Endothelial cell of umbilical vein (primary cell): ENCODE measurements around the gene UTS2. TPM values are rescaled to one million over a fixed set of nuclear protein-coding genes. Genes with fewer than 3 reads are reported as not detected.

Experiments used
- BruUV-seq: library from RNA; stranded (reverse); fragments of 400-500 nt; replicated peaks from 2 replicates; lab custom pipeline; 2021; lab: Mats Ljungman, UMichigan
- CTCF ChIA-PET: fragments of 300-600, 350-600 bp; sonication (Branson Sonifier 250); formaldehyde crosslinking; loops from one replicate; lab custom pipeline; 2021; ENCODE audit warnings: antibody characterized with exemption, inconsistent platforms; lab: Charles Lee
- POLR2A ChIA-PET: fragments of 300-600, 350-600 bp; sonication (Branson Sonifier 250); formaldehyde crosslinking; loops from one replicate; lab custom pipeline; 2021; ENCODE audit warnings: antibody characterized with exemption, inconsistent platforms; lab: Charles Lee
- DNase-seq: peaks from one replicate; pipeline ENCODE4 v3.0.0-alpha.2; 2011; ENCODE audit warnings: low read depth, low spot score
- FAIRE-seq: peaks from 2 replicates; lab custom pipeline; 2011; peaks lifted over from hg19 to GRCh38; lab: Jason Lieb, UNC
- H2AFZ ChIP-seq: 2 replicates; pipeline ENCODE4 v1.6.0; 2012; ENCODE audit warnings: low read depth, low read length, control low read depth, inconsistent platforms
- H3K27ac ChIP-seq: 2 replicates; pipeline ENCODE4 v1.5.1; 2011; ENCODE audit warnings: low read depth, mild to moderate bottlenecking, control low read depth, low read length, moderate library complexity; ENCODE audit not compliant: insufficient read depth
- H3K27me3 ChIP-seq, 2 experiments: 2 replicates each; pipeline versions ENCODE4 v1.6.0 to v1.6.1; 2011; ENCODE audit warnings: low read length in 2 of 2, mixed read lengths in 1 of 2; ENCODE audit not compliant: control insufficient read depth in 2 of 2, insufficient read depth in 2 of 2
- H3K36me3 ChIP-seq, 2 experiments: 2 replicates in 1 of 2; 3 replicates in 1 of 2; pipeline ENCODE4 v1.5.1; 2011; ENCODE audit warnings: low read length in 2 of 2, mild to moderate bottlenecking in 1 of 2, moderate library complexity in 1 of 2; ENCODE audit not compliant: control insufficient read depth in 2 of 2, insufficient read depth in 2 of 2; ENCODE audit errors: extremely low read depth in 1 of 2
- H3K4me1 ChIP-seq: 3 replicates; pipeline ENCODE4 v1.5.1; 2011; ENCODE audit warnings: mild to moderate bottlenecking, low read length; ENCODE audit not compliant: control insufficient read depth, insufficient read depth; ENCODE audit errors: extremely low read depth
- H3K4me2 ChIP-seq: 2 replicates; pipeline ENCODE4 v1.6.1; 2011; ENCODE audit warnings: low read length, control low read depth, mixed read lengths; ENCODE audit not compliant: insufficient read depth
- H3K4me3 ChIP-seq, 3 experiments: fragments of 200-600 bp in 1 of 3; sonication (generic), shearing (Covaris generic) in 1 of 3; replicated peaks in 1 of 3; 2 replicates each; pipeline ENCODE4 v1.5.1; 2011 to 2016; ENCODE audit warnings: control low read depth in 3 of 3, low read length in 3 of 3, mild to moderate bottlenecking in 2 of 3, inconsistent platforms in 1 of 3, low read depth in 1 of 3, moderate library complexity in 1 of 3; ENCODE audit not compliant: insufficient read depth in 1 of 3
- H3K79me2 ChIP-seq: 2 replicates; pipeline ENCODE4 v1.6.0; 2012; ENCODE audit warnings: low read length, inconsistent platforms; ENCODE audit not compliant: control insufficient read depth, insufficient read depth
- H3K9ac ChIP-seq: replicated peaks from 2 replicates; pipeline ENCODE3; 2011; ENCODE audit warnings: low read length, control low read depth; ENCODE audit not compliant: insufficient read depth; ENCODE audit errors: extremely low read depth
- H3K9me1 ChIP-seq: replicated peaks from 3 replicates; pipeline ENCODE4 v1.6.0; 2011; ENCODE audit warnings: mild to moderate bottlenecking, low read length; ENCODE audit not compliant: control insufficient read depth, insufficient read depth; ENCODE audit errors: extremely low read depth
- H3K9me3 ChIP-seq: replicated peaks from 2 replicates; pipeline ENCODE4 v1.5.1; 2012; ENCODE audit warnings: low read length, inconsistent platforms; ENCODE audit not compliant: control insufficient read depth, insufficient read depth
- H4K20me1 ChIP-seq: replicated peaks from 2 replicates; pipeline ENCODE3; 2011; ENCODE audit warnings: mild to moderate bottlenecking, low read length; ENCODE audit not compliant: control insufficient read depth, insufficient read depth; ENCODE audit errors: extremely low read depth
- CTCF ChIP-seq, 2 donors: IDR thresholded peaks; 1 replicate in 1 of 2; 2 replicates in 1 of 2; pipeline ENCODE4 v1.5.1; 2011; ENCODE audit warnings: low read length in 2 of 2, mild to moderate bottlenecking in 2 of 2, moderate library complexity in 2 of 2, control low read depth in 1 of 2, inconsistent platforms in 1 of 2, low read depth in 1 of 2; ENCODE audit not compliant: insufficient read depth in 1 of 2; ENCODE audit errors: extremely low read depth in 1 of 2
- EZH2 ChIP-seq: IDR thresholded peaks from 2 replicates; pipeline ENCODE4 v1.6.1; 2012; ENCODE audit warnings: borderline replicate concordance, low read depth, mild to moderate bottlenecking, moderate library complexity, low read length, inconsistent platforms; ENCODE audit not compliant: severe bottlenecking
- MYC ChIP-seq: IDR thresholded peaks from one replicate; pipeline ENCODE4 v1.6.1; 2011; ENCODE audit warnings: mild to moderate bottlenecking, low read depth, low read length
- dilution Hi-C: fragments of 300-500 bp; cut with MboI; formaldehyde crosslinking; loops from one replicate; pipeline ENCODE4 v1.15.0; 2019; ENCODE audit warnings: low sequenced_read_pairs; ENCODE audit not compliant: extremely low pct_ligation_motif_present
- intact Hi-C: fragments of 100-400 bp; cut with micrococcal nuclease; formaldehyde crosslinking; loops from one replicate; pipeline ENCODE4 v1.10.0; 2022
- polyA plus RNA-seq, 4 experiments: library from polyadenylated mRNA; depleted of rRNA in 3 of 4; stranded (reverse) in 3 of 4; unstranded in 1 of 4; fragments of >200 nt; gene quantifications; 2 replicates each; pipeline versions ENCODE4 v1.2.1 to v1.2.3, GENCODE V29; 2011 to 2012; ENCODE audit warnings: missing spikeins in 1 of 4
- total RNA-seq: library from RNA; stranded (reverse); gene quantifications from 2 replicates; pipeline ENCODE4 v1.2.3, GENCODE V29; 2021
- TF ChIP-seq, protein P1 (sequence below): IDR thresholded peaks from 2 replicates; pipeline ENCODE4 v1.6.1; 2011; ENCODE audit not compliant: insufficient read depth, insufficient read length

Gene UTS2
- total and polyA plus RNA-seq, 2 donors (not counting 3 experiments of a cell fraction or from before 2014, with no cell fraction given): not detected

DNA sequence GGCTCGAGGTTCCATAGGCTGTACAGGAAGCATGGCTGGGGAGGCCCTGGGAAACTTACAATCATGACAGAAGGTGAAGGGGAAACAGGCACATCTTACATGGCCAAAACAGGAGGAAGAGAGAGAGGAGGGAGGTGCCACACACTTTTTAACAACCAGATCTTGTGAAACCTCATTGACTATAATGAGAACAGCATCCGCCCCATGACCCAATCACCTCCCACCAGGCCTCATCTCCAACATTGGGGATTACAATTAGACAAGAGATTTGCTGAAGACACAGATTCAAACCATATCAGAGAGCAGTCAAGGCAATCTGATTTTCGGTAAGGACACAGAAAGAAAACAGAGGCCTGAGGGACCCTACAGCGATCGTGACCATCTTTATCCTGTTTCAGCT, 46.1 kb upstream of the UTS2 start:
- POLR2A ChIA-PET: no interaction called here
- H3K9me1 ChIP-seq: no peaks in the 10 kb centered on the region
- no peak overlapping the region for H3K27ac ChIP-seq
- CTCF ChIA-PET: interaction anchor here (1.5 to 7.5 kb wide), 3 partner anchors 92 to 230 kb away, joined by 5 to 100 read pairs (median 69); no protein-coding TSS in a partner anchor
- intact Hi-C loops: no loop called here
- H3K79me2 ChIP-seq: no peaks in the 10 kb centered on the region
- H3K9ac ChIP-seq: no peak overlapping the region
- no peaks in the 10 kb centered on the region for H4K20me1 ChIP-seq
- peaks cover 3 to 4% of the 10 kb centered on the region in 2 experiments for H3K27me3 ChIP-seq
- no TSS peak for BruUV-seq
- H3K4me3 ChIP-seq: no peak overlapping the region
- DNase-seq (no peak), FAIRE-seq (no peak)
- H3K36me3 ChIP-seq: no peaks in the 10 kb centered on the region
- H2AFZ ChIP-seq: no peak overlapping the region
- H3K4me1 ChIP-seq: no peaks in the 10 kb centered on the region
- TF ChIP-seq MYC: no peak
- TF ChIP-seq, protein P1, sequence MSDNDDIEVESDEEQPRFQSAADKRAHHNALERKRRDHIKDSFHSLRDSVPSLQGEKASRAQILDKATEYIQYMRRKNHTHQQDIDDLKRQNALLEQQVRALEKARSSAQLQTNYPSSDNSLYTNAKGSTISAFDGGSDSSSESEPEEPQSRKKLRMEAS: no peak
- no peak for TF ChIP-seq EZH2
- no peaks in the 10 kb centered on the region for H3K9me3 ChIP-seq
- dilution Hi-C loops: no loop called here
- no peak overlapping the region for H3K4me2 ChIP-seq

DNA sequence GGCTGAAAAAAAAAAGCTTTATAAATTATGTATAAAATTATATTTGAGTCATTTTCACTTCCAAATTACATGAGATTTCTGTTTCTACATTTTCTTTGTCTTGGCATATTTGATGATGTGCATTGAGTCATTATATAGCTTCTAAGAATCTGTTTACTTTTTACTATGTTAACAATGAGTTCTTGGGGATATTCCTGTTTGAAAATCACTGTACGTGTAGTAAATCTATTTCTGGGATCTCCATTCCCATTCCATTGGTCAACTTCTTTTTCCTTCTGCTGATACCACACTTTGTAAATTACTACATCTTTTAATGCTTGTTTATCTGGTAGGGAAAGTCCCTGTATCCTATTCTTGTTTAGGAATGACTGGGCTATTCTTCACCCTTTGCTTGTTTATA, 44.1 kb upstream of the UTS2 start:
- Histone ChIP-seq H3K36me3 (no peaks in the 10 kb centered on the region), H4K20me1 (no peaks in the 10 kb centered on the region), H3K27me3 (peaks cover under 1 to 4% of the 10 kb centered on the region in 2 experiments), H3K4me3 (no peak overlapping the region), H3K9me1 (no peaks in the 10 kb centered on the region), H3K9ac (no peak overlapping the region), H3K4me1 (no peaks in the 10 kb centered on the region), H3K79me2 (no peaks in the 10 kb centered on the region), H2AFZ (no peak overlapping the region), H3K9me3 (no peaks in the 10 kb centered on the region), H3K27ac (no peak overlapping the region), H3K4me2 (no peak overlapping the region)
- TF ChIP-seq EZH2 (no peak), CTCF (IDR thresholded peaks at IDR 0.05; ENCODE audit: extremely low read depth in 1 of 2, insufficient read depth in 1 of 2, low read depth in 1 of 2, low read length in 2 of 2) (no peak)
- no TSS peak for BruUV-seq
- intact Hi-C loops (no loop called here), dilution Hi-C loops (no loop called here)
- ChIA-PET CTCF (interaction anchor here (1.0 to 1.1 kb wide), 2 partner anchors 10 to 89 kb away, joined by 3 to 4 read pairs; no protein-coding TSS in a partner anchor), POLR2A (no interaction called here)
- DNase-seq (no peak), FAIRE-seq (no peak)
